T-helper 1 cell treated with Interleukin-12 subunit alpha and Interleukin-12 subunit beta and Interleukin-4 antibody, amounts not matched to agents 30 μg/mL and 1 μg/mL, for 36 hours (primary cell): ENCODE data around the gene NAALADL2.
"Not testable (repeated sequence)": the region's sequence is repeated elsewhere in the genome, so short reads cannot be mapped to it uniquely, and the experiment has no call there.

Experiments used
- H3K27ac Mint-ChIP-seq: one replicate; pipeline ENCODE4 v1.8.0; 2021; ENCODE audit warnings: mild to moderate bottlenecking, mixed read lengths
- H3K27me3 Mint-ChIP-seq: one replicate; pipeline ENCODE4 v1.8.0; 2021; ENCODE audit warnings: low read depth, mixed read lengths
- H3K36me3 Mint-ChIP-seq: one replicate; pipeline ENCODE4 v1.8.0; 2021; ENCODE audit warnings: low read depth, mixed read lengths
- H3K4me1 Mint-ChIP-seq: one replicate; pipeline ENCODE4 v1.8.0; 2021; ENCODE audit warnings: low read depth, mixed read lengths
- H3K4me3 Mint-ChIP-seq: one replicate; pipeline ENCODE4 v1.8.0; 2021; ENCODE audit warnings: mild to moderate bottlenecking, moderate library complexity, mixed read lengths
- H3K9me3 Mint-ChIP-seq: one replicate; pipeline ENCODE4 v1.8.0; 2021; ENCODE audit warnings: mixed read lengths

Gene NAALADL2

DNA sequence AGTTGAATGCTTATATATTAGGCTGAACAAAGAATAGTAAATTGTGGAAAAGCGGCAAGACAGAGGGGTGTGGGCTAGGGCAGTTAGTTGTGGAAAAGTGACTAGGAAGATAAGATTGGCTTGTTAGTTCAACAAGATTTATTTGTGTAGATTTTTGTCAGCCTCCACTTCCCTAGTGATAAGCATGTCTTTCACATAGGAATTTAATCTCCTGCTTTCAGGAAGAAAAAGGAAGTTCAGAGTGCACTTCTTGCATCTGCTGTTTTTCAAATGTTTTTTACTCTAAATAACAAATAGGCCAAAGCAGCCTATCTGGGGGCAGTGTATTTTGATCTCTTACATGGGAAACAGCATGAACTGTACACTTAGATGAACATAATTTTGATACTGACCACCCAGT lies 919.9 kb downstream of the NAALADL2 start:
- Mint-ChIP-seq H3K9me3 (no peaks in the 10 kb centered on the region), H3K4me3 (no peak overlapping the region), H3K36me3 (no peaks in the 10 kb centered on the region), H3K27ac (no peak overlapping the region), H3K27me3 (no peaks in the 10 kb centered on the region), H3K4me1 (no peaks in the 10 kb centered on the region)

DNA sequence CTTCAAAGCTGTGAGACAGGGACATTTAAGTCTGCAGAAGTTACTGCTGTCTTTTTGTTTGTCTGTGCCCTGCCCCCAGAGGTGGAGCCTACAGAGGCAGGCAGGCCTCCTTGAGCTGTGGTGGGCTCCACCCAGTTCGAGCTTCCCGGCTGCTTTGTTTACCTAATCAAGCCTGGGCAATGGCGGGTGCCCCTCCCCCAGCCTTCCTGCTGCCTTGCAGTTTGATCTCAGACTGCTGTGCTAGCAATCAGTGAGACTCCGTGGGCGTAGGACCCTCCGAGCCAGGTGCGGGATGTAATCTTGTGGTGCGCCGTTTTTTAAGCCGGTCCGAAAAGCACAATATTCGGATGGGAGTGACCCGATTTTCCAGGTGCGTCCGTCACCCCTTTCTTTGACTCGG lies 928.0 kb downstream of the NAALADL2 start:
- not testable (repeated sequence) for H3K27ac Mint-ChIP-seq, H3K9me3 Mint-ChIP-seq, H3K36me3 Mint-ChIP-seq, H3K27me3 Mint-ChIP-seq, H3K4me3 Mint-ChIP-seq, H3K4me1 Mint-ChIP-seq

DNA sequence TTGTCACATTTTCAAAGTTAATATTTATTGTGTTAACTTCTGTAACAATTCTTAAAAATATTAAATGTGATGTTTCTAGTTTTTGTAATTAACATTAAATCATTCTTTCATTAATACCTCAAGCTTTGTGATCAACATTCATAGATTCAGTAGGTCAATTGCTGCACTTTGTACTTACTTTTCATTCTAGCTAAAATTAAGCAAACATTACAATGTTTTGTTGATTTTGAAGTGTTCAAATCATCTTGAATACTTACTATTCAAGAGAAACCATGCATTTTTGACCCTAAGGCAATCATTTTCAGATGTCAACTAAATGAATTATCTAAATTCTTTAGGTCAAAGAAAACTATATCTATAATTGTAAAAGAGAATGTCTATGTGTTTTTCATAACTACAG lies 933.1 kb downstream of the NAALADL2 start:
- Mint-ChIP-seq H3K4me1 (no peaks in the 10 kb centered on the region), H3K9me3 (peaks cover 7% of the 10 kb centered on the region), H3K27me3 (no peaks in the 10 kb centered on the region), H3K36me3 (no peaks in the 10 kb centered on the region), H3K27ac (no peak overlapping the region), H3K4me3 (no peak overlapping the region)

DNA sequence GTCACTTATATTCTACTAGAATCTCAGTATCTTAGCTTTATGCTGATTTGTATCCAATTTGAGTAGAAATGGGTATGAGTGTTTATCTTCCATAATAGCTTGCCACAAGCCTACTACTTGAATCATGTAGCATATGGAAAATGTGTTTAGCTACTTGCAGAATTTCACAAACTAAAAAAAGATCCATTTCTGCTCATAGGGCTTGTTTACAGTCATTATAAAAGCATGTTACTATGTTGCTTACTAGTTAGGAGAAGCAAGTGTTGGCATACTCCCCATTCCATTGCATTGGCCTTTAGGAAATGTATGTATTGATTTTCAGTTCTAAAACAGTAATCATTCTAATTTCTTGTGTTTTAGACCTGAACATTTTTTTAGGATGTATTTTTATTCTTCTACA lies 939.2 kb downstream of the NAALADL2 start:
- Mint-ChIP-seq H3K4me3 (no peak overlapping the region), H3K36me3 (no peaks in the 10 kb centered on the region), H3K4me1 (no peaks in the 10 kb centered on the region), H3K27me3 (no peaks in the 10 kb centered on the region), H3K9me3 (peaks cover 3% of the 10 kb centered on the region), H3K27ac (no peak overlapping the region)

DNA sequence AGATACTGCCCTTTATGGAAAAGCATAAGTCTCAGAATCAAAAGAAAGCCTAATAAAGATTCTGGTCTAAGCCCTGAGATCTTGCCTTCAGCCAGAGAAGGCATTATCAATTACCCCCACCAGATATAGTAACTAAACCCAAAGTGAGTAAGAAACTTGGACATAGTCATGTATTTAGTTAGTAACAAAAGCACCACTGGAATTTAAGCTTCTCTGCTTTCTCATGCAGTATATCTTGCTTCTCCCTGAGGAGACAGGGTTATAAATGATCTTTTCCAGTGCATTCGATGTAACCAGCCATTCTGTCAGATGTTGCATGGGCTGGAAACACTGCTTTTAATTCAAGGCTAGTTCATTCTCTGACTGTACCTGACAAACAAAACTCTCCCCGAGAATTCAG lies 946.7 kb downstream of the NAALADL2 start:
- Mint-ChIP-seq H3K4me3 (no peak overlapping the region), H3K27ac (no peak overlapping the region), H3K27me3 (no peaks in the 10 kb centered on the region), H3K9me3 (no peaks in the 10 kb centered on the region), H3K36me3 (no peaks in the 10 kb centered on the region), H3K4me1 (no peaks in the 10 kb centered on the region)

DNA sequence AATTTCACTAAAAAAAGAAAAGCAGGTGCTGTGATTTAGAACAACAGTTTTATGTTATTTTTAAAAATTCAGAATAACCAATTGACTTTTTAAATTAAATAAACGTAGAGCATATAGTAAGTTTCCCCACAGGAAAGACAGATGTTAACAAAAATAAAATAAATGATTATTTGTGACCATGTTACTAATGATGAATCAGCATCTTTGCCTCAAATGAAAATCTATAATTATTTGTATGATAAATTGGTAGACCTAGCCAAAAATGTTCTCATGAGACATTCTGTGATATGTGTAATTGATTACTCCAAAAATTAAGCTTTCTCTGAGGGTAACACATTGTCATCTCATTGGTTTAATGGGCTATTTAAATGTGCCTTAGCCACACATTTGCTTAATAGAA lies 948.0 kb downstream of the NAALADL2 start:
- H3K36me3 Mint-ChIP-seq, result no peaks in the 10 kb centered on the region
- no peaks in the 10 kb centered on the region for H3K27me3 Mint-ChIP-seq
- H3K9me3 Mint-ChIP-seq, result no peaks in the 10 kb centered on the region
- no peak overlapping the region for H3K27ac Mint-ChIP-seq
- no peaks in the 10 kb centered on the region for H3K4me1 Mint-ChIP-seq
- no peak overlapping the region for H3K4me3 Mint-ChIP-seq

DNA sequence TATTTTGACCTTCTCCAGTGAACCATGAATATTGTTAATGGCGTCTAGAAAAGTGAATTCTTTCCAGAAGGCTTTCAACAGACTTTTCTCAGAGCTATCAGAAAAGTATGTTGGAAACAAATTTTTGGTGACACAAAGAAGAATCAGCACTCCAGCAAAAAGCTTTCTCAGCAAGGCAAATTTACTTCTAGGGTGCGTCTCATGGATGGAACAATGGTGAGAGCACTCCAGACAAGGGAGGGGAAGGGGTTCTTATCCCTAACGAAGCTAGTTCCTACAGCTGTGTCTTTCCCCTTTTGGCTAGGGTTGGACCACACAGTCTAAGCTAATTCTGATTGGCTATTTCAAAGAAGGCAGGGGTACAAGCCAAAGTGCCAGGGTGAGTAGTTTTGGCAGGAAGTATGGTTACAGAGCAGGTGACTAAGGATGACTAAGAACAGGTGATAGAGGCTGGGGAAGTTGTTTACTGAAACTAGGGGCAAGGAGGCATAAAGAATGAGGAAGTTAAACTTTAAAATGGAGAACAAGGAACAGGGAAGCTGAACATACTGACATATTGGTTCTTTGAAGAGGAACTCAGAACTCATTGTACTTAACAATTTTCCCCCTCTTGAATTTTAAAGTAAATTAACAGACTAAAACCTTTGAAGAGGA lies 959.8 kb downstream of the NAALADL2 start:
- Mint-ChIP-seq H3K27me3 (no peaks in the 10 kb centered on the region), H3K36me3 (no peaks in the 10 kb centered on the region), H3K27ac (no peak overlapping the region), H3K4me3 (no peak overlapping the region), H3K9me3 (peaks cover 27% of the 10 kb centered on the region), H3K4me1 (no peaks in the 10 kb centered on the region)

DNA sequence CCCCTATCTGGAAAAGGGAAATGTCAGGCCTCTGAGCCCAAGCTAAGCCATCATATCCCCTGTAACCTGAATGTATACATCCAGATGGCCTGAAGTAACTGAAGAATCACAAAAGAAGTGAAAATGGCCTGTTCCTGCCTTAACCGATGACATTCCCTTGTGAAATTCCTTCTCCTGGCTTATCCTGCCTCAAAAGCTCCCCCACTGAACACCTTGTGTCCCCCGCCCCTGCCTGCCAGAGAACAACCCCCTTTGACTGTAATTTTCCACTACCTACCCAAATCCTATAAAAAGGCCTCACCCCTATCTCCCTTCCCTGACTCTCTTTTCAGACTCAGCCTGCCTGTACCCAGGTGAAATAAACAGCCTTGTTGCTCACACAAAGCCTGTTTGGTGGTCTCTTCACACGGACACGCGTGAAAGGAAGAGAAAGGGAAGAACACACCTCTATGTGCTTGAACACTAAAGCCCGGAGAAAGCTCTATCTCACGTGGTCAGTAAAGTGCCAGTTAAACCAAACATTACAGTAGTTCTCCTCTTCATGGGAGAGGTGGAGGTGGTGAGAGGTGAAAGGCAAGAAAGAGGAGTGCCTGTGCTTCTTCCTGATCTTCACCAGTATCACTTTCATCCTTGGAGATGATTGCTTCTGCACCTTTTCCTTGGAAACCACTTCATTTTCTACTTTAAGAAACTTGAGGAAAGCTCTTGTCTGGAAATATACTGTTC lies 963.8 kb downstream of the NAALADL2 start:
- H3K4me1 Mint-ChIP-seq, H3K27me3 Mint-ChIP-seq, H3K4me3 Mint-ChIP-seq, H3K27ac Mint-ChIP-seq, H3K36me3 Mint-ChIP-seq: not testable (repeated sequence)
- peaks cover 21% of the 10 kb centered on the region for H3K9me3 Mint-ChIP-seq

DNA sequence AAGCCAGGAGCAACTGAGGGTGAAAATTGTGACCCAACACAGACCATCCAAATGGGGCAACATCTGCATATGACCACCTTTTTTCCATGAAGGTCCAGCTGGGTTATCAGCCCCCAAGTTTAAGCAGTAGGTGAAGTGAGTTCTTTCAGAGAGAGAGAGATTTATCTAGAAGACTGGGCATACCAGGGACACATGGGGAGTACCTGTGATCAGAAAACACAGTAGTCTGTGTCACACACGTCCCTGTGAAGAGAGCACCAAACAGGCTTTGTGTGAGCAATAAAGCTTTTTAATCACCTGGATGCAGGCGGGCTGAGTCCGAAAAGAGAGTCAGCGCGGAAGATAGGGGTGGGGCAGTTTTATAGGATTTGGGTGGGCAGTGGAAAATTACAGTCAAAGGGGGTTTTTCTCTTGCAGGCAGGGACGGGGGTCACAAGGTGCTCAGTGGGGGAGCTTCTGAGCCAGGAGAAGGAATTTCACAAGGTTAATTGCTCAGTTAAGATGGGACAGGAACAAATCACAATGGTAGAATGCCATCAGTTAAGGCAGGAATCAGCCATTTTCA lies 966.0 kb downstream of the NAALADL2 start:
- H3K27me3 Mint-ChIP-seq, H3K36me3 Mint-ChIP-seq, H3K27ac Mint-ChIP-seq, H3K4me1 Mint-ChIP-seq, H3K4me3 Mint-ChIP-seq: not testable (repeated sequence)
- peaks cover 12% of the 10 kb centered on the region for H3K9me3 Mint-ChIP-seq

DNA sequence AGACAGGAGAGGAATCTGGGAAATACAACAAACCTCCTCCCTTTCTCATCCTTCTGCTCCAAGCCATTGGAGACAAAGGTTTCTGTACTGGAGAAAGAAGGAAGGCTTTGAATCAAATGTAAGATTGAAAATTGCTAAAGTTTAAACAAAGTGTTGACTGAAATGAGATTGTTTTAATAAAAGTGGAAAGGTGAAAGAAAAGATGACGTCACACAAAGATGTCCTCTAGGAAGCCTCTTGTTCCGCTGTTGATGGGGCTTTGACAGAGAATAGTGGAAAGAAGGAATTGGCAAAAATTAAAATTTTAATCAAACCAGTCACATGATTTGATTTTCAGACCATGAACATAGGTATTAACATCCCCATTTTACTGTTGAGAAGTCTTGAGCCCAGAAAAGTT lies 967.6 kb downstream of the NAALADL2 start:
- peaks cover 6% of the 10 kb centered on the region for H3K9me3 Mint-ChIP-seq
- no peaks in the 10 kb centered on the region for H3K27me3 Mint-ChIP-seq
- H3K4me1 Mint-ChIP-seq, result no peaks in the 10 kb centered on the region
- no peak overlapping the region for H3K4me3 Mint-ChIP-seq
- no peaks in the 10 kb centered on the region for H3K36me3 Mint-ChIP-seq
- H3K27ac Mint-ChIP-seq, result no peak overlapping the region

DNA sequence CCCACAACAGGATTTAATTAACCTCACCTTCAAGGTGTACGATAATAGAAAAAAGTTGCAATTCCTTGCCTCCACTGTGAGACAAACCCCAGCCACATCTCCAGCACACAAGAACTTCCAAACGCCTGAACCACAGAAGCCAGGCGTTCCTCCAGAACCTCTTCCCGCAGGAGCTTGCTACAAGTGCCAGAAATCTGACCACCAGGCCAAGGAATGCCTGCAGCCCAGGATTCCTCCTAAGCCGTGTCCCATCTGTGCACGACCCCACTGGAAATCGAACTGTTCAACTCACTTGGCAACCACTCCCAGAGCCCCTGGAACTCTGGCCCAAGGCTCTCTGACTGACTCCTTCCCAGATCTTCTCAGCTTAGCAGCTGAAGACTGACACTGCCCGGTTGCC lies 970.7 kb downstream of the NAALADL2 start:
- H3K4me1 Mint-ChIP-seq, H3K9me3 Mint-ChIP-seq, H3K27ac Mint-ChIP-seq, H3K27me3 Mint-ChIP-seq, H3K36me3 Mint-ChIP-seq, H3K4me3 Mint-ChIP-seq: not testable (repeated sequence)

DNA sequence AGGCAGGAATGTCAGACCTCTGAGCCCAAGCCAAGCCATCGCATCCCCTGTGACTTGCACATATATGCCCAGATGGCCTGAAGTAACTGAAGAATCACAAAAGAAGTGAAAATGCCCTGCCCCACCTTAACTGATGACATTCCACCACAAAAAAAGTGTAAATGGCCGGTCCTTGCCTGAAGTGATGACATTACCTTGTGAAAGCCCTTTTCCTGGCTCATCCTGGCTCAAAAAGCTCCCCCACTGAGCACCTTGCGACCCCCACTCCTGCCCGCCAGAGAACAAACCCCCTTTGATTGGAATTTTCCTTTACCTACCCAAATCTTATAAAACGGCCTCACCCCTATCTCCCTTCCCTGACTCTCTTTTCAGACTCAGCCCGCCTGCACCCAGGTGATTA lies 976.6 kb downstream of the NAALADL2 start:
- H3K36me3 Mint-ChIP-seq, H3K27me3 Mint-ChIP-seq, H3K4me1 Mint-ChIP-seq, H3K9me3 Mint-ChIP-seq, H3K27ac Mint-ChIP-seq, H3K4me3 Mint-ChIP-seq: not testable (repeated sequence)

DNA sequence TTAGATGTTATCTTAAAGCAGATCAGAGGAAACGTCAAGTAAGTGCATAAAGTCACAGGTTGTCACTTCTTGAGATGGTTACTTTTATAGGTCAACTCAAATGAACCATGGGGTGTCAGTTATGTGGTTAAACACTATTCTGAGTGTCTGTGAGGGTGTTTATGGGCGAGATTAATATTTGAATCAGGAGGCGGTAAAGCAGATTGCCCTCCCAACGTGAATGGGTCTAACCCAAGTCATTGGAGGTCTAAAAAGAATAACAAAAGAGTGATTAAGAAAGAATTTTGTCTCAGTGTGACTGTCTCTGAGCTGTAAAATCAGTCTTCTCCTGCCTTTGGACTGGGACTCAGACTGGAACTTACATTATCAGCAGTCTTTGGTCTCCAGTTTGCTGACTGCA lies 977.5 kb downstream of the NAALADL2 start:
- no peaks in the 10 kb centered on the region for H3K9me3 Mint-ChIP-seq
- no peaks in the 10 kb centered on the region for H3K4me1 Mint-ChIP-seq
- no peak overlapping the region for H3K27ac Mint-ChIP-seq
- H3K27me3 Mint-ChIP-seq, result no peaks in the 10 kb centered on the region
- no peak overlapping the region for H3K4me3 Mint-ChIP-seq
- H3K36me3 Mint-ChIP-seq, result no peaks in the 10 kb centered on the region

DNA sequence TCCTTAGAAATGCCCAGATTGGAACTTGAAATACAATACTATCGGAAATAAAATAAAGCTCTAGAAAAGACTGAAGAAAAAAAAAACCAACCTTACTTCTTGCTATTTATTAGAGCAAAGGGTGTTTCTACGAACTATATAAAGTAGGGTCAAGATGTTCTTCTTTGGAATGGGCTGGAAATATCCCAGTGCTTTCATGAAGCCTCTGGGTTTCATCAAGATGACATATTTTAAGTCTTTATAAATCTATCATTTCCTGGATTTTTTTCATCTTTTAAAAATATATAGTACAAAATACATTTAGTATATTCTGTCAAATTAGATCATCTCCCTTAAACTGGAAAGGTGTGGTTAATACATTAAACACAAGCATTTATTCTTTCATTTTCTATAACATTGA lies 978.8 kb downstream of the NAALADL2 start:
- no peaks in the 10 kb centered on the region for H3K4me1 Mint-ChIP-seq
- peaks cover 1% of the 10 kb centered on the region for H3K9me3 Mint-ChIP-seq
- H3K27ac Mint-ChIP-seq, result no peak overlapping the region
- H3K36me3 Mint-ChIP-seq, result no peaks in the 10 kb centered on the region
- no peak overlapping the region for H3K4me3 Mint-ChIP-seq
- H3K27me3 Mint-ChIP-seq, result no peaks in the 10 kb centered on the region

DNA sequence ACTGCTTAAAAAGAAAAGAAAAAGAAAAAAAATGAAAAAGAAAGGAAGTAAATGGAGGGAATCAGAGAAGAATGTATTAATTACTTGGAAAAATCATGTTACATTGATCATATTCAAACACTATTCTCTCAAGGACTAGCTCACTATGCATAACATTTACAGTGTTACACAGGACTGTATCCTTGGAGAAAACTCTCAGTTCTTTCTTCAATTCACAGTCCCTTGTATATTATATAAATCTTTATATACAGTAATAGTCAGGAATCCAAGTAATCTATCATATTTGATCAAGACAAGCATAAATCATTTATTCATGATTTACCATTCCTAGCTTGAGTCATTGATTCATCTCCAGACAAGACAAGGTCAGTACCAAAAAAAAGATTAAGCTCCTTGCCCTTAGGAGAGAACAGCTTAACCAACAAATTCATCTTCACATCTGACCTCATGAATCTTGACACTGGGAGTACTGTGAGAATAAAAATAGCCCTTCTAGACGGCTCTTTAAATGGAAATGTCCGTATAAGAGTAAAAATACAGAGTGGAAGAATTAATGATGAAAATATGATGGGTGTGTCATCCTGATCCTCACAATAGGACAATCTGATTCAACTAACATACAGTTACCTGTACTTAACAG lies 980.4 kb downstream of the NAALADL2 start:
- no peaks in the 10 kb centered on the region for H3K36me3 Mint-ChIP-seq
- H3K4me1 Mint-ChIP-seq, result no peaks in the 10 kb centered on the region
- no peaks in the 10 kb centered on the region for H3K27me3 Mint-ChIP-seq

More for the DNA sequence above, 980.4 kb downstream of the NAALADL2 start:
- H3K9me3 Mint-ChIP-seq, result peaks cover 4% of the 10 kb centered on the region
- no peak overlapping the region for H3K4me3 Mint-ChIP-seq
- H3K27ac Mint-ChIP-seq, result no peak overlapping the region
